Fibroblast of the aortic adventitia (primary cell): ENCODE results near the gene KIAA1328. TPM values are rescaled to one million over a fixed set of nuclear protein-coding genes. Genes with fewer than 3 reads are reported as not detected.

ENCODE experiments used
- DNase-seq: peaks from one replicate; pipeline ENCODE4 v3.0.0-alpha.2; 2010; ENCODE audit warnings: low read depth
- H3K4me3 ChIP-seq: 2 replicates; pipeline ENCODE4 v1.5.1; 2011; ENCODE audit warnings: low read depth, mild to moderate bottlenecking, control low read depth, low read length, moderate library complexity
- CTCF ChIP-seq: IDR thresholded peaks from 2 replicates; pipeline ENCODE4 v1.5.1; 2011; ENCODE audit warnings: mild to moderate bottlenecking, low read length, control low read depth, inconsistent platforms; ENCODE audit not compliant: insufficient read depth
- total RNA-seq: library from RNA; depleted of rRNA; stranded (reverse); fragments of >200 nt; gene quantifications from 2 replicates; pipeline ENCODE4 v1.2.3, GENCODE V29; 2012; ENCODE audit warnings: low replicate concordance

The KIAA1328 gene
- total RNA-seq, 1 donor = 13.6 TPM

- no peak for DNase-seq
- TF ChIP-seq CTCF = no peak
- H3K4me3 ChIP-seq = no peak overlapping the region
Observed at GRCh38 chr18:37276111-37276890, 447.4 kb downstream of the KIAA1328 start.

- no peak for TF ChIP-seq CTCF
- H3K4me3 ChIP-seq = no peak overlapping the region
- no peak for DNase-seq
Observed at GRCh38 chr18:37277804-37278203, 448.9 kb downstream of the KIAA1328 start.

Other genes starting within 250 kb of the KIAA1328 start
- 62.8 and 115 TPM in 2 replicates for gene TPGS2, start 125 bp upstream of the KIAA1328 start, total RNA-seq